Loucy (cell line): Measurements from ENCODE around the gene KCNIP2.

Experiments used
- EZH2phosphoT487 ChIP-seq: fragments of 200-600 bp; IDR thresholded peaks from 2 replicates; pipeline ENCODE4 v1.6.1; 2018; ENCODE audit warnings: antibody characterized with exemption, mild to moderate bottlenecking, moderate library complexity, borderline replicate concordance
- TF ChIP-seq, protein P1 (sequence below): fragments of 200-600 bp; sonication (generic); conservative IDR thresholded peaks from 2 replicates; pipeline ENCODE4 v1.5.1; 2014; ENCODE audit warnings: mild to moderate bottlenecking, antibody characterized with exemption, low read length

GRCh38 chr10:101826852-101827434, 16.7 kb downstream of the KCNIP2 start:
- TF ChIP-seq, protein P1, sequence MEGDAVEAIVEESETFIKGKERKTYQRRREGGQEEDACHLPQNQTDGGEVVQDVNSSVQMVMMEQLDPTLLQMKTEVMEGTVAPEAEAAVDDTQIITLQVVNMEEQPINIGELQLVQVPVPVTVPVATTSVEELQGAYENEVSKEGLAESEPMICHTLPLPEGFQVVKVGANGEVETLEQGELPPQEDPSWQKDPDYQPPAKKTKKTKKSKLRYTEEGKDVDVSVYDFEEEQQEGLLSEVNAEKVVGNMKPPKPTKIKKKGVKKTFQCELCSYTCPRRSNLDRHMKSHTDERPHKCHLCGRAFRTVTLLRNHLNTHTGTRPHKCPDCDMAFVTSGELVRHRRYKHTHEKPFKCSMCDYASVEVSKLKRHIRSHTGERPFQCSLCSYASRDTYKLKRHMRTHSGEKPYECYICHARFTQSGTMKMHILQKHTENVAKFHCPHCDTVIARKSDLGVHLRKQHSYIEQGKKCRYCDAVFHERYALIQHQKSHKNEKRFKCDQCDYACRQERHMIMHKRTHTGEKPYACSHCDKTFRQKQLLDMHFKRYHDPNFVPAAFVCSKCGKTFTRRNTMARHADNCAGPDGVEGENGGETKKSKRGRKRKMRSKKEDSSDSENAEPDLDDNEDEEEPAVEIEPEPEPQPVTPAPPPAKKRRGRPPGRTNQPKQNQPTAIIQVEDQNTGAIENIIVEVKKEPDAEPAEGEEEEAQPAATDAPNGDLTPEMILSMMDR = no peak
- no peak for TF ChIP-seq EZH2phosphoT487
